Lower leg skin (tissue), 4 donors: Measurements from ENCODE around the gene CDKN2A. TPM values are rescaled to one million over a fixed set of nuclear protein-coding genes. Genes with fewer than 3 reads are reported as not detected.
"Not testable (repeated sequence)": the region's sequence is repeated elsewhere in the genome, so short reads cannot be mapped to it uniquely, and the experiment has no call there.

Source experiments
- DNase-seq, 2 donors: peaks; one replicate each; pipeline ENCODE4 v3.0.0-alpha.2; 2019; ENCODE audit warnings: low spot score in 2 of 2
- H3K4me3 ChIP-seq: fragments of 200-600 bp; sonication (generic); 2 replicates; pipeline ENCODE4 v1.5.1; 2017; ENCODE audit warnings: mild to moderate bottlenecking, low read depth; ENCODE audit not compliant: poor library complexity, severe bottlenecking
- POLR2A ChIP-seq, 2 donors: fragments of 450-650 bp; IDR thresholded peaks; one replicate each; pipeline ENCODE4 v1.6.1; 2016 to 2017; ENCODE audit warnings: antibody characterized with exemption in 2 of 2, mild to moderate bottlenecking in 1 of 2, moderate library complexity in 1 of 2
- WGBS, 2 donors: methylation state at CpG; one replicate each; pipeline ENCODE4 v1.1.5; 2018; 5-methylcytosine and 5-hydroxymethylcytosine counted together
- intact Hi-C: fragments of 100-400 bp; cut with DNase I; formaldehyde crosslinking; loops from one replicate; pipeline ENCODE4 v1.15.0; 2023; ENCODE audit warnings: low total_unique reads
- total RNA-seq, 4 donors: library from RNA; depleted of rRNA; stranded (reverse); fragments of >200 nt; gene quantifications; one replicate each; pipeline ENCODE4 v1.1.0, GENCODE V29; 2016
- TF ChIP-seq, protein P1 (sequence below), 3 donors: fragments of 450-650 bp; IDR thresholded peaks; one replicate each; pipeline ENCODE4 v1.5.1; 2016; ENCODE audit warnings: antibody characterized with exemption in 3 of 3, mild to moderate bottlenecking in 3 of 3, moderate library complexity in 2 of 3

Gene CDKN2A
- total RNA-seq, 4 donors from 2014 or later = 1.8 to 3.9 (median 1.9) TPM; not detected in 1

GRCh38 chr9:21967169-21967568 is 27.0 kb downstream of the CDKN2A start:
- DNase-seq = no peak
- TF ChIP-seq, protein P1, sequence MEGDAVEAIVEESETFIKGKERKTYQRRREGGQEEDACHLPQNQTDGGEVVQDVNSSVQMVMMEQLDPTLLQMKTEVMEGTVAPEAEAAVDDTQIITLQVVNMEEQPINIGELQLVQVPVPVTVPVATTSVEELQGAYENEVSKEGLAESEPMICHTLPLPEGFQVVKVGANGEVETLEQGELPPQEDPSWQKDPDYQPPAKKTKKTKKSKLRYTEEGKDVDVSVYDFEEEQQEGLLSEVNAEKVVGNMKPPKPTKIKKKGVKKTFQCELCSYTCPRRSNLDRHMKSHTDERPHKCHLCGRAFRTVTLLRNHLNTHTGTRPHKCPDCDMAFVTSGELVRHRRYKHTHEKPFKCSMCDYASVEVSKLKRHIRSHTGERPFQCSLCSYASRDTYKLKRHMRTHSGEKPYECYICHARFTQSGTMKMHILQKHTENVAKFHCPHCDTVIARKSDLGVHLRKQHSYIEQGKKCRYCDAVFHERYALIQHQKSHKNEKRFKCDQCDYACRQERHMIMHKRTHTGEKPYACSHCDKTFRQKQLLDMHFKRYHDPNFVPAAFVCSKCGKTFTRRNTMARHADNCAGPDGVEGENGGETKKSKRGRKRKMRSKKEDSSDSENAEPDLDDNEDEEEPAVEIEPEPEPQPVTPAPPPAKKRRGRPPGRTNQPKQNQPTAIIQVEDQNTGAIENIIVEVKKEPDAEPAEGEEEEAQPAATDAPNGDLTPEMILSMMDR (IDR thresholded peaks at IDR 0.05) = no peak
- no peak for TF ChIP-seq POLR2A (IDR thresholded peaks at IDR 0.05)
- no peak overlapping the region for H3K4me3 ChIP-seq
- intact Hi-C loops = no loop called here
- WGBS, 2 donors = 18 to 26% methylated on average over 19 of the region's 19 CpGs

GRCh38 chr9:21966140-21966851 is 27.9 kb downstream of the CDKN2A start:
- 26 to 31% methylated on average over 15 of the region's 15 CpGs for WGBS, 2 donors
- intact Hi-C loops = no loop called here
- no peak for DNase-seq
- H3K4me3 ChIP-seq = no peak overlapping the region
- no peak for TF ChIP-seq POLR2A (IDR thresholded peaks at IDR 0.05)
- TF ChIP-seq, protein P1 (IDR thresholded peaks at IDR 0.05) = no peak

GRCh38 chr9:21965401-21965951 is 28.7 kb downstream of the CDKN2A start:
- 3 to 4% methylated on average over 30 of the region's 30 CpGs for WGBS, 2 donors
- no peak for DNase-seq
- intact Hi-C loops = no loop called here
- TF ChIP-seq POLR2A (IDR thresholded peaks at IDR 0.05) = no peak
- TF ChIP-seq, protein P1 (IDR thresholded peaks at IDR 0.05) = no peak
- H3K4me3 ChIP-seq = no peak overlapping the region

DNA sequence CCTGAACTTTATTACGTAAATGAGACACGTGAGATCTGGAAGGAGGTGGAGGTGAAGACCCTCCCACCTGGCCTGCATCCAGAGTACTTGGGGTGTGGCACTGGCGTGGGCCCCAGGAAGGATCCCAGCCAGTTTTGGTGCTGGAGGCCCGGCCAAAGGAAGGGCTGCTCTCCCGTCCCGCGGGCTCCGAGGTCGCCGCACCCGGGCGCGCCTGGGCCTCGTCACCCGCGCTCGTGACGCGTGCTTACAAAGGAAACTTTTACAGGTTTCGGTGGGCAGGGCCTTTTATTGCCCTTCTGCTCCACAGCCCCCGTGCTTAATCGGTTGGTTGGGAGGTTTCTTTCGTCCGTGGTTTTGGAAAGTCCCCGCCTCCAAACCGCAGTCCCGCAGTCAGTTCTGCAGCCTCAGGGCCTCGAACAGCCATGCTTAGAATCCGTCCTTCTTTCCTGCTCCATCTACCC is 29.2 kb downstream of the CDKN2A start:
- WGBS, 2 donors = 1 to 2% methylated on average over 18 to 29 of the region's 29 CpGs
- intact Hi-C loops = no loop called here
- no peak for DNase-seq
- TF ChIP-seq POLR2A (IDR thresholded peaks at IDR 0.05) = no peak
- TF ChIP-seq, protein P1 (IDR thresholded peaks at IDR 0.05) = no peak
- H3K4me3 ChIP-seq = no peak overlapping the region

- WGBS, 2 donors = 74 to 80% methylated on average over 2 of the region's 2 CpGs
- TF ChIP-seq, protein P1 (IDR thresholded peaks at IDR 0.05) = no peak
- TF ChIP-seq POLR2A (IDR thresholded peaks at IDR 0.05) = no peak
- DNase-seq = no peak
- no peak overlapping the region for H3K4me3 ChIP-seq
- intact Hi-C loops = no loop called here
These were observed 32.6 kb downstream of the CDKN2A start for GRCh38 chr9:21961569-21961968.

DNA sequence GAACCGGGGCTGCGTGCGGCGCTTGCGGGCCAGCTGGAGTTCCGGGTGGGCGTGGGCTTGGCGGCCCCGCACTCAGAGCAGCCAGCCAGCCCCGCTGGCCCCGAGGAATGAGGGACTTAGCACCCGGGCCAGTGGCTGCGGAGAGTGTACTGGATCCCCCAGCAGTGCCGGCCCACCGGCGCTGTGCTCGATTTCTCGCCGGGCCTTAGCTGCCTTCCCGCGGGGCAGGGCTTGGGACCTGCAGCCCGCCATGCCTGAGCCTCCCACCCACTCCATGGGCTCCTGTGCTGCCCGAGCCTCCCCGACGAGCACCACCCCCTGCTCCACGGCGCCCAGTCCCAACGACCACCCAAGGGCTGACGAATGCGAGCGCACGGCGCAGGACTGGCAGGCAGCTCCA is 34.9 kb downstream of the CDKN2A start:
- 90 to 94% methylated on average over 27 to 32 of the region's 33 CpGs for WGBS, 2 donors
- DNase-seq, H3K4me3 ChIP-seq, intact Hi-C loops: not testable (repeated sequence)
